ENCODE results near the gene LHPP.
A peak's percentile ranks its signal among the peaks of the same experiment; 100 is the strongest.

LHPP gene

DNA sequence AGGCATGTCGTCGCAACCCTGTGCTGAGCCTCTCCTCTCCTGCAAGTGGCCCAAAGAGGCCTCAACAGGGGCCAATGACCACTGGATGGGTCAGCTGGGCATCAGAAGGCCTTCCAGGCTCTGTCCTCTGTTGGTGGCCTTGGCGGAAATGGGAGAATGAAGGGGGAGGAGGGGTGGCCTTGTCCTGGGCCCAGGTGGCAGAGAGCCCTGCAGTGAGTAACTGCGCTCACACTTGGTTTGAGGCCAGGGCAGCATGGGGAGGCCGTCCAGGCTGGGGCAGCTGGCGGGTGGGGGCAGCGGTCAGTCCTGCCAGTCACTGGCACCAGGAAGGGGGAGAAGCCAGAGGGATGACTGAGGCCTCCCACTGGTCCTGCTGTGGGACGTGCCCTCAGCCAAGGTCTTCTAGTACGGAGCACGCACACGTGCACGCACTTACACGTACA, 59.8 kb downstream of the LHPP start:
- Histone ChIP-seq H4K91ac (ENCODE audit: low read length) (peak overlapping the region; percentile 34), H3K4me1 (ENCODE audit: control insufficient read depth, insufficient read depth, low read depth, low read length) (peaks cover 9% of the 10 kb centered on the region), H2BK15ac (ENCODE audit: low read depth, poor library complexity, severe bottlenecking) (no peak overlapping the region), H3K36me3 (ENCODE audit: control insufficient read depth in 1 of 2, insufficient read depth in 2 of 2, low read depth in 1 of 2, low read length in 2 of 2) (peaks cover 0 to 4% of the 10 kb centered on the region in 2 experiments), H2BK120ac (ENCODE audit: low read depth, low read length) (no peak overlapping the region), H3K4me3 (ENCODE audit: insufficient read depth in 1 of 2, low read depth in 1 of 2, low read length in 2 of 2) (no peak overlapping the region), H3K4ac (ENCODE audit: low read depth in 1 of 2, low read length in 2 of 2) (no peak overlapping the region), H3K27ac (ENCODE audit: low read length, poor library complexity, severe bottlenecking) (no peak overlapping the region), H3K9me3 (ENCODE audit: control insufficient read depth, low read length) (no peaks in the 10 kb centered on the region), H4K8ac (ENCODE audit: low read length) (peak overlapping the region; percentile 57), H3K23ac (ENCODE audit: low read length in 2 of 2) (peak overlapping the region in 1 of 2 experiments; percentile 18), H2BK12ac (ENCODE audit: low read length in 2 of 2) (peak overlapping the region; percentile 16 to 31), H2AFZ (ENCODE audit: low read depth, low read length) (no peak overlapping the region), H2AK5ac (ENCODE audit: low read length, severe bottlenecking) (no peak overlapping the region), H3K27me3 (ENCODE audit: control insufficient read depth in 1 of 2, insufficient read depth in 1 of 2, low read length in 2 of 2) (no peaks in the 10 kb centered on the region), H3K18ac (ENCODE audit: low read depth in 1 of 2, low read length in 2 of 2) (no peak overlapping the region), H3K9ac (ENCODE audit: low read length) (no peak overlapping the region), H3K14ac (ENCODE audit: low read length in 2 of 2) (peak overlapping the region in 1 of 2 experiments; percentile 18), H2BK5ac (ENCODE audit: low read depth, low read length, poor library complexity, severe bottlenecking) (no peak overlapping the region), H3K79me1 (replicated peaks; ENCODE audit: low read length, poor library complexity, severe bottlenecking) (no peaks in the 10 kb centered on the region), H3K4me2 (ENCODE audit: low read length, poor library complexity, severe bottlenecking) (no peak overlapping the region)
- DNase-seq, result no peak
- 96% methylated on average over 11 of the region's 13 CpGs for WGBS

DNA sequence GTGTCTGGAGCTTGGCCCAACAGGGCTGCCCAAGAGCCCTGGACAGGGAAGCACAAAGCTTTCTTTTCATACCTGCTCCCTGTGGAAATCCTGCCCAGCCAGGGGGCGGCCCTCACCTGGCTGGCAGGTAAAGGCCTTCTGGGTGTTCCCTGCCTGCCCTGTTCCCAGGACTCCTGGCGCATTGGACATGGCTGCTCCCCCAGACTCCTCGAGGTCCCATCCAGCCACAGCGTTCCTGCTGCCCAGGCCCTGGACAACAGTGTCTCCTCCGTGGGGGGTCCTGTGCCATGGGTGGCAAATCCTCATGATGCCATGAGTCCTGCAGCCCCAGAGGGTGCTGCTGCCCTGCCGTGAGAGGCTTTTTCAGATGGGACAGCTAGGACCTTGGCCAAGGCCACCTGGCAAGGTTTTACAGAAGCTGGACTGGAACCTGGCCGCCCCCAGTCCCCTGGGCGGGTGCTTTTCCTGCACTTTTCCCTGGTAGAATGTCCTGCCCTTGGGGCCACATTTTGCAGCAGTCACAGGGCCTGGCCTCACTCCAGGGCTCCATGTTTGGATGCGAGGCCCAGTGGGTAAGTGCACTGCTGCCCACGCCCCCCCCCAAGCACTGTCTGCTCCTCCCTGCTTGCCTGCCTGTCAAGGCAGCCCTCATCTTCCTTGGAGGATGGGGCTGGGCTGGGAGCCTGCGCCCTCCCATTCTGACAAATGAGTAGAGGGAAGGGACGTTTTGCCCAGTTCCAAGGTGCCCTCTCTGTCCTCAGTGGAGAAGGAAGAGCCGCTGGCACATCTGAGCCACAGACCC, 60.7 kb downstream of the LHPP start:
- no peak overlapping the region for H3K4me3 ChIP-seq (ENCODE audit: insufficient read depth in 1 of 2, low read depth in 1 of 2, low read length in 2 of 2)
- H2BK12ac ChIP-seq (ENCODE audit: low read length in 2 of 2), result peak overlapping the region; percentile 20 to 59
- H3K4ac ChIP-seq (ENCODE audit: low read depth in 1 of 2, low read length in 2 of 2), result no peak overlapping the region
- H3K9ac ChIP-seq (ENCODE audit: low read length), result no peak overlapping the region
- H4K8ac ChIP-seq (ENCODE audit: low read length), result peak overlapping the region; percentile 19
- no peak overlapping the region for H2BK120ac ChIP-seq (ENCODE audit: low read depth, low read length)
- H3K79me1 ChIP-seq (replicated peaks; ENCODE audit: low read length, poor library complexity, severe bottlenecking), result no peaks in the 10 kb centered on the region
- H3K23ac ChIP-seq (ENCODE audit: low read length in 2 of 2), result no peak overlapping the region
- no peak overlapping the region for H3K4me2 ChIP-seq (ENCODE audit: low read length, poor library complexity, severe bottlenecking)
- H3K27ac ChIP-seq (ENCODE audit: low read length, poor library complexity, severe bottlenecking), result no peak overlapping the region
- DNase-seq, result no peak
- no peak overlapping the region for H2AFZ ChIP-seq (ENCODE audit: low read depth, low read length)
- H3K9me3 ChIP-seq (ENCODE audit: control insufficient read depth, low read length), result no peaks in the 10 kb centered on the region
- H2AK5ac ChIP-seq (ENCODE audit: low read length, severe bottlenecking), result no peak overlapping the region
- no peak overlapping the region for H2BK5ac ChIP-seq (ENCODE audit: low read depth, low read length, poor library complexity, severe bottlenecking)
- WGBS, result 95% methylated on average over 12 of the region's 13 CpGs
- H3K36me3 ChIP-seq (ENCODE audit: control insufficient read depth in 1 of 2, insufficient read depth in 2 of 2, low read depth in 1 of 2, low read length in 2 of 2), result peaks cover 0 to 4% of the 10 kb centered on the region in 2 experiments
- no peaks in the 10 kb centered on the region for H3K27me3 ChIP-seq (ENCODE audit: control insufficient read depth in 1 of 2, insufficient read depth in 1 of 2, low read length in 2 of 2)
- H4K91ac ChIP-seq (ENCODE audit: low read length), result peak overlapping the region; percentile 54
- peaks cover 9% of the 10 kb centered on the region for H3K4me1 ChIP-seq (ENCODE audit: control insufficient read depth, insufficient read depth, low read depth, low read length)
- H2BK15ac ChIP-seq (ENCODE audit: low read depth, poor library complexity, severe bottlenecking), result peak overlapping the region; percentile 48
- H3K18ac ChIP-seq (ENCODE audit: low read depth in 1 of 2, low read length in 2 of 2), result peak overlapping the region in 1 of 2 experiments; percentile 13
- H3K14ac ChIP-seq (ENCODE audit: low read length in 2 of 2), result peak overlapping the region in 1 of 2 experiments; percentile 9

DNA sequence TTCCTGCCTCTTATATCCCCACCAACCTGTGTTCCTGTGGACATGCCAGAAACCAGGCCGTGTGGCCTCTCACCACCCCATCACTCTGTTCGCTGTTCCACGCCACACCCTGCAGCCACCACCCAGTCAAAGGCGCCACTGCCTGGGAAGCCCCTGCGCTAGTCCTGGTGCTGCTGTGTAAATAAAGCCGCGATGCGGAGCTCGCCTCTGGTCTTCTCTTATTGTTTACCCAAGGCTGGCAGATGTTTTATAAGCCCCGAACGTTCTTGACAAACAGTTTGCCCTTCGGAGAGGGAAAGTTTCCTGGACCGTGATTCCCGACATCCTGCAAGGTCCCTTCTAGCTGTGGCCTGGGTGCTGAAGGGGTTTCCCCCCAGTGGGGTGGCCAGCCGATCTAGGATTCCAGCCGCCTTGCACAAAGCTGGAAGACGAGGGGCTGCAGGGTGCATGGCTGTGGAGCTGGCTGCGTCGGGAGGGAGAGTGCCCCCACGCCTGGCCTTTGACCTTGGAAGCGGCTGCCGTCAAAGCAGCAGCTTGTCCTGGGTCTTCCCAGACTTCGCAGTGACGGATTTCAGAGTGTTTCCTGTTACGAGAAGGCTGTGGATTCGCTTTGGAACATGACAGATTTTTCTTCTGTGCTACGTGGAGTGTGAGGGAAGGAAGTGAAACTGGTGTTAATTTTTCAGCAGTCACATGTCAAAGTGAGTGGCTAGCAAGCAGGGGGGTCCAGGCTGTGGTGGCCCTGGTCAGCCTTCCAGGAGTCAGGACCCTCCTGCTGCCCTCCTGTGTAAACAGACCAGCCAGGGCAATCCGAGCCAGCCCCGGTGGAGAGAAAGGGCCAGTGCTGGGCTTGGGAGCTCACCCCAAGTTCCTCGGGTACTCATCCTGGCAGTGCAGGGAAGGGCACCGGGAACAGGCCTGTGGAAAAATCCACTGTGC, 61.6 kb downstream of the LHPP start:
- Histone ChIP-seq H3K36me3 (ENCODE audit: control insufficient read depth in 1 of 2, insufficient read depth in 2 of 2, low read depth in 1 of 2, low read length in 2 of 2) (peaks cover 0 to 4% of the 10 kb centered on the region in 2 experiments), H3K18ac (ENCODE audit: low read depth in 1 of 2, low read length in 2 of 2) (peak overlapping the region; percentile 10 to 95)
- WGBS, result 37% methylated on average over 31 of the region's 31 CpGs

More for the DNA sequence above, 61.6 kb downstream of the LHPP start:
- H3K4me2 ChIP-seq (ENCODE audit: low read length, poor library complexity, severe bottlenecking), result peak overlapping the region; percentile 26
- H4K8ac ChIP-seq (ENCODE audit: low read length), result peak overlapping the region; percentile 73
- H2BK12ac ChIP-seq (ENCODE audit: low read length in 2 of 2), result peak overlapping the region in 1 of 2 experiments; percentile 68
- H3K27me3 ChIP-seq (ENCODE audit: control insufficient read depth in 1 of 2, insufficient read depth in 1 of 2, low read length in 2 of 2), result no peaks in the 10 kb centered on the region
- DNase-seq, result peak; percentile 58
- H3K79me1 ChIP-seq (replicated peaks; ENCODE audit: low read length, poor library complexity, severe bottlenecking), result no peaks in the 10 kb centered on the region
- no peak overlapping the region for H2BK15ac ChIP-seq (ENCODE audit: low read depth, poor library complexity, severe bottlenecking)
- H2BK5ac ChIP-seq (ENCODE audit: low read depth, low read length, poor library complexity, severe bottlenecking), result no peak overlapping the region
- no peak overlapping the region for H3K9ac ChIP-seq (ENCODE audit: low read length)
- H3K4me1 ChIP-seq (ENCODE audit: control insufficient read depth, insufficient read depth, low read depth, low read length), result peaks cover 9% of the 10 kb centered on the region
- peak overlapping the region; percentile 48 for H2AFZ ChIP-seq (ENCODE audit: low read depth, low read length)
- H3K4ac ChIP-seq (ENCODE audit: low read depth in 1 of 2, low read length in 2 of 2), result peak overlapping the region in 1 of 2 experiments; percentile 45
- H3K4me3 ChIP-seq (ENCODE audit: insufficient read depth in 1 of 2, low read depth in 1 of 2, low read length in 2 of 2), result no peak overlapping the region
- peak overlapping the region in 1 of 2 experiments; percentile 9 for H3K14ac ChIP-seq (ENCODE audit: low read length in 2 of 2)
- no peak overlapping the region for H2AK5ac ChIP-seq (ENCODE audit: low read length, severe bottlenecking)
- peak overlapping the region in 1 of 2 experiments; percentile 80 for H3K23ac ChIP-seq (ENCODE audit: low read length in 2 of 2)
- no peak overlapping the region for H3K27ac ChIP-seq (ENCODE audit: low read length, poor library complexity, severe bottlenecking)
- peak overlapping the region; percentile 5 for H4K91ac ChIP-seq (ENCODE audit: low read length)
- no peaks in the 10 kb centered on the region for H3K9me3 ChIP-seq (ENCODE audit: control insufficient read depth, low read length)
- peak overlapping the region; percentile 9 for H2BK120ac ChIP-seq (ENCODE audit: low read depth, low read length)
